ENCODE measurements around the gene ATP6V1D. TPM values are rescaled to one million over a fixed set of nuclear protein-coding genes. Genes with fewer than 3 reads are reported as not detected.
"Not testable (repeated sequence)": the region's sequence is repeated elsewhere in the genome, so short reads cannot be mapped to it uniquely, and the experiment has no call there.

ATP6V1D gene
- polyA plus RNA-seq, 1 donor: 68.2 TPM

DNA sequence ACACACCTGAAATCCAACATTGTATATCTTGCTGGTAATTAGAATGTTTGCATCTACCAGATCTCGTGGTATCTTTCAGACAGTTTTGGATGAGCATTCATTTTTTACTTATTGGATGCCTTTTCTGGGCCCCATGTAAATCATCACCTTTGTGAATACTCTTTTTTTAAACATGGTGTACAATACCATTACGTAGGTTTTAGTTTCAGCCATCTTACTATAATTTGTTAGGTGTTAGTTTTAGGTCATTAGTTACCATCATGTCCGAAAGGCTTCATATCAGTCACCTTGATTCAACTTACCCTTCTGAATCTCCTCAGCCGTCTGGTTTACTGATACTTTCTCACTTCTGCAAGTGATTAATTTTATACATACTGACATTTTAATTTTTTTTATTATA lies 5.9 kb upstream of the ATP6V1D start:
- no peak for DNase-seq

DNA sequence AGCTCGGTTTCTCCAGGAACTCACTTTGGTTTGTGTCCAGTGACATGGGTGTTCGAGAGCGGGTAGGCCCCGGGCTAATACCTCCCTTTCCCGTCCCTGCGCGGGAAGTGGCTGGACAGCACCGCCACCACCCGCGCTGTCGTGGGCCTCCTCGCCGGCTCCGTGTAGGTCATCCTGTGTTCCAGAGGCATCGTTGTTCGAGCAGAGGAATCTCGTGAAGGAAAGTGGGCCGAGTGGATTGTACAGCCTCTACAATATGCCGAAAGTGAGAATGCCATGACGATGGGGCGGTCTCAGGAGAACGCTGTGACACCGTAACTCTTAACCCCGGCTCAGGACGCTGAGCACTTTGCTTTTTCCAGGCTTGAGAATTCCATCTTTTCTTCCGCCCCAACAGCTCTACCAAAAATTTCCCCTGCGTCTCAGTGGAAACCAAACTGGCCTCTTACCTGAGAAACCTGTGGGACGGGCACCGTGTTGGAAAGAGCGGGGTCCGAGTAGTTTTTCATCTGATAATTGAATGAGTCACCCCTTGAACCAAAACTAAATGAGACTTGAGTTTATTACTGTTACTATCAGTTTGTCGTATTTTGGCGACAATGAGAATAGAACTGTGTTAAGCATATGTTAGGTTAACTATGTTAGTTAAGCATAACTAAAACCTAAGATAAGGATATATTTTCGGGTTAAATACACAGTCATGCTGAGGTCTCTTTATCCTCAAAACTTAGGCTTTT lies 1.0 kb upstream of the ATP6V1D start:
- DNase-seq: no peak

DNA sequence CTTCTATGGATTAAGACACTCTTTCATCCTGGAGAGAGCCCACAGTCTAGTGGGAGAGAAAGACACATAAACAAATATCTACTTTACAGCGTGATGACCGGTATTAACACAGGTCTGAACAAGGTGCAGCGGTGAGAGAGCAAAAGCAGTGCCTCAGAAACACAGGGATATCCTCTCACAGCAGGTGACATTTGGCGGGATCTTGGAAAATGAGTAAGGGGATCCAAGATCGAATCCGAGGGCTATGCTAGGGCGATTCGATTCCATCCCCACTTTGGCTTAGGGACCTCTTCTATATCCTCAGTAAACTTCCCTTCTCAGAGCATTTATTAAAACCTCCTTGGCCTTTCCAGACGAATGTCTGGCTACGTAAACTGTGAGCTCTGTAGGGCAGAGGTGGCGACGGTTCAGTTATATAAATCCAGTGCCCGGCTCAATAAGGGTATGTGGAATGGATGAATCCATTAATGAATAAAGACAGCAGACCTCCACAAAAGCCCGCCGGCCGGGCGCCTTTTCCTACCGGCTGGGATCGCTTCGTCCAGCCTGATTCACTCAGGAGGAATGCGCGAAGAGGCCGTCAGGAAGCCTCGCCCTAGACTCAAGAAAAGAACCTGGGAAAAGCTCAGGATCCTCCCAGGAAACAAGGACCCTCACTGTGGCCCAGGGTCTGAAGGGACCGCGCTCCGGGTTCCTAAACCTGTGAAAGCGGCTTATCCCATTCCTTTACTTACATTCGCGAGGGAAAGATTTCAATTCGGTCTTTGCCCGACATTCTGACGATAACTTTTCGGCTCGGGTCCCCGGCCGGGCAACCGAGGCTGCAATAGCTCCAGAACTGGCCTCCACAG lies 455 bp downstream of the ATP6V1D start:
- DNase-seq: no peak

DNA sequence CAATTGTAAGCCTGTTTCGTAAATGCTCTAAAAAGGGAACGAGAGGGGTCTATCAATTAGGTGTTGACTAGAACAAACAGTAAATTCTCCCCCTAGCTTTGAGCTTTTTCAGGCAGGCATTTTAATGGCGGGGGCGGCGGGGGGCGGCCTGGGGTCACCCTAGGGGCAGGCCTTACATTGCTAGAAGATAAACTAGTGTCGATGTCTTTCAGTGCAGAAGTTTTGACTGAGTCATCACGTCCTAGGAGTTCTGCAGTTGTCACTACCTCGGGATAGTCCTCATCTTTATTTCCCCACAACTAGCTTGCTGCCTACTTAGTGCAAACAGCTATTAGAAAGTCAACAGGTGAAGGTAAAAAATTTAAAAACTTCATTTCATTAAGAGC lies 1.6 kb downstream of the ATP6V1D start:
- DNase-seq: no peak

DNA sequence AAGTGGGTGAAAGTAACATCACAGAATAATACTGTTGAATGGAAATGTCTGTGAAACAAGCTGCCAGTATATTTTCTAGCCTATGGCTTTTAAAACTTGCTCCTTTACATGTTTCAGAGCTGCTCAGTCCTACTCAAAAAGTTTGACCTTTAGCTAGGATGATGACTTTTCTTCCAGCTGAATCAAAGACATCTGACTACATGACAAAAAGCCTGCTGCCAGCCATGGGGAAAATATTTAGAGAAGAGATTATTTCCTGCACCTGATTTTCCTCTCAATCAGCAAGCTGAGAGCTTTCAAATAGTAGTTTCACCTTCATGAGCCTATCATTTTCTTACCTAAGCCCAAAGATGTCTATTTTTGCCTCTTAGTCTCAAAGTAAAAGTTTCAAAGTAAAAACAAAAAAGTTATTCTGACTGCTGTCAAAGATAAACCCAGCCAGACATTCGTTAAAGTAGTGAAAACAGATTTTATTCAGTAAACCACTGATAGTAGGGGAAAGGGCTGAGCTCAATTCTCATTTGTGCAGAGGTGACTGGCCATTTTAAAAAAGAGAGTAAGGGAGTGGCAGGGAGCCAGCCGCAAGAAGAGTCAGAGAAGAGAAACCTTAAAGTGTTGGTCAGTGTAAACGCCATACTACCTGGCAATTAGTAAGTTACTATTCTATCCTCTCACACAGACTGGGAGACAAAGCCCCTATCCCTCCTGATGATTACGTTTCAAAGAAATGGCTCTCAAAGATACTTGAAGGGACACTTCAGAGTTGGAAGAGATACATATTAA lies 2.2 kb downstream of the ATP6V1D start:
- DNase-seq: no peak

DNA sequence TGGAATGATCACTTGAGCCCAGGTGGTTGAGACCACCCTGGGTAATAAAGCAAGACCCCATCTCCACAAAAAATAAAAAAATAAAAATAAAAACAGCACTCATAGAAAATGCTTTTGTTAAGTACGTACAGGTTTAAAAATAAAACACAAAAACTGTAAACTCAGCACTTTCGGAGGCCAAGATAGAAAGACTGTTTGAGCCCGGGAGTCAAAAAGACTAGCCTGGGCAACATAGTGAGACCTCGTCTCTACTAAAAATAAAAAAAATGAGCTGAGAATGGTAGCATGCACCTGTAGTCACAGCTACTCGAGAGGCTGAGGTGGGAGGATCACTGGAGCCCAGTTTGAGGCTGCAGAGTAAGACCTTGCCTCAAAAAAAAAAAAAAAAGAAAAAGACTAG lies 7.5 kb downstream of the ATP6V1D start:
- DNase-seq: no peak

DNA sequence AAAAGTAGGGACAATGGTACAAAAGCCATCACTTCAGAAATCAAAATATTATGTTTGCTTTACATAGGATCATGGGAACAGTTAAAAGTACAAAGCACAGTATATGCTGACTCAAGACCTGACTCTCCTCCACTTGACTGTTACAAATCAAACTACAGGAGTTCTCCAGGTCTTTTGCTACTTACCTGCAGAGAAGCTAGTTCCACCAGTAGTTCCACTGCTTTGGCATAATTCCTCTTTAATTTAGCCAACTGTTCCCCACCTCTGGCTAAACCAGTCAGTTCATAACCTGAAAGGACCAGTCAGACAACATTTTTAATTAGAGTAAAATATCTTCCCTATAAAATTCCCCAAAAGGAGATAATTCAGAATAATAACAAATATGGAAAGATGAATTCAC lies 14.0 kb downstream of the ATP6V1D start:
- no peak for DNase-seq

DNA sequence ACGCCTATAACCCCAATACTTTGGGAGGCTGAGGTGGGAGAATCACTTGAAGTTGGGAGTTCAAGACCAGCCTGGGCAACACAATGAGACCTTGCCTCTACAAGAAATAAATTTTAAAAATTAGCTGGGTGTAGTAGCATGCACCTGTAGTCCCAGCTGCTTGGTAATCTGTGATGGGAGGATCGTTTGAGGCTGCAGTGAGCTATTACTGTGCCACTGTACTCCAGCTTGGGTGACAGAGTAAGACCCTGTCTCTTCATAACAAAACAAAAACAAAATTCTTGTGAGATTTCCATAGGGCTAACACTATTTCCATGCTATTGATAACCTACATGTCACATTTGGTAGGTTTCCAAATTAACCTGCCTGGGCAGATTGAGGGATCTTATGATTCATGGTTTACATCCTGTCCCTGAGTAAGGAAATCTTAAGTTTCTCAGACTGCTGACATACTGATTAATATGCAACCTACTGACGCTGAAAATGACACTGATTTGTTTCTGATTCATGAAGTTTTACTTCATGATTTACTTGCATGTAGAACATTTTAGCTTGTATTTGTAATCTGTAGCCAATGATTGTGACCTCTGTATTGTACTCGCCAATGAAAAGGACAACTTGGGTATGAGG lies 15.9 kb downstream of the ATP6V1D start:
- no peak for DNase-seq

DNA sequence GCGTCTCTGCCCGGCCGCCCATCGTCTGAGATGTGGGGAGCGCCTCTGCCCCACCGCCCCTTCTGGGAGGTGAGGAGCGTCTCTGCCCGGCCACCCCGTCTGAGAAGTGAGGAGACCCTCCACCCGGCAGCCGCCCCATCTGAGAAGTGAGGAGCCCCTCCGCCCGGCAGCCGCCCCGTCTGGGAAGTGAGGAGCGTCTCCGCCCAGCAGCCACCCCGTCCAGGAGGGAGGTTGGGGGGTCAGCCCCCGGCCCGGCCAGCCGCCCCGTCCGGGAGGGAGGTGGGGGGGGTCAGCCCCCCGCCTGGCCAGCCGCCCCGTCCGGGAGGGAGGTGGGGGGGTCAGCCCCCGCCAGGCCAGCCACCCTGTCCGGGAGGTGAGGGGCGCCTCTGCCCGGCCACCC lies 18.4 kb downstream of the ATP6V1D start:
- not testable (repeated sequence) for DNase-seq

DNA sequence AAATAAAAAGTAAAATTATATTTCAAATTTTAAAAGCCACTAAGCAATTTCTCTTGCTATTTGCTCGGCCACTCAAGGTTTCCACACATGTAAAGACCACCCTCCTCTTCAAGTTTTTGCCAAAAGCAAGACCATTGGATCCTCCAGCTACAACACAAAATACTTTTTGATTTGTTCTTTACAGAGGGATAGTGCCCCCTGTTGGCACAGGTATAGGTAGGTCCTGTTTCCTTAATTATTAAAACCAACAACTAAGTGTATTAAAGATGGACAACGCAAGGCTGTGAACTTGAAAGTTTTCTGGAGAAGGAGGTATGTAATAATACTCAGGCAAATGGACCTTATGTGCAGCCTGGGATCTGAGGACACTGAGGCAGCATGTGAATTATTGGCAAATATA lies 23.8 kb downstream of the ATP6V1D start:
- no peak for DNase-seq

DNA sequence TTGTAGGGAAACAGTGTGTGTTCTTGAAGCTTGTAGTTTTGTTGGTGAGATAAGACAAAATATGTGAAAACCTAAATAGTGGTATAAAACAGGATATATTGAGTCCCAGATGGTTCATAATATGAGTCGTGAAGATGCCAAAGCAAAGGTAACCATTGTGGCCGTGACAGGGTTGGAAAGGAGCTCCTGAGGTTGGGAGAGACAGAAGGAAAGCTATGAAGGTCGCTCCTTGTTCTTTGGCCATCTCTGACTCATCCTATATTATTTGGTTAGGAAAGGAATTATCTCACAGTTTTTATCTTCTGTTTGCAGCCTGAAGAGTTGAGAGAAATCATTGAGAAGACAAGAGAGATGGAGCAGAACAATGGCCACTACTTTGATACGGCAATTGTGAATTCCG lies 27.1 kb downstream of the ATP6V1D start:
- DNase-seq: no peak

DNA sequence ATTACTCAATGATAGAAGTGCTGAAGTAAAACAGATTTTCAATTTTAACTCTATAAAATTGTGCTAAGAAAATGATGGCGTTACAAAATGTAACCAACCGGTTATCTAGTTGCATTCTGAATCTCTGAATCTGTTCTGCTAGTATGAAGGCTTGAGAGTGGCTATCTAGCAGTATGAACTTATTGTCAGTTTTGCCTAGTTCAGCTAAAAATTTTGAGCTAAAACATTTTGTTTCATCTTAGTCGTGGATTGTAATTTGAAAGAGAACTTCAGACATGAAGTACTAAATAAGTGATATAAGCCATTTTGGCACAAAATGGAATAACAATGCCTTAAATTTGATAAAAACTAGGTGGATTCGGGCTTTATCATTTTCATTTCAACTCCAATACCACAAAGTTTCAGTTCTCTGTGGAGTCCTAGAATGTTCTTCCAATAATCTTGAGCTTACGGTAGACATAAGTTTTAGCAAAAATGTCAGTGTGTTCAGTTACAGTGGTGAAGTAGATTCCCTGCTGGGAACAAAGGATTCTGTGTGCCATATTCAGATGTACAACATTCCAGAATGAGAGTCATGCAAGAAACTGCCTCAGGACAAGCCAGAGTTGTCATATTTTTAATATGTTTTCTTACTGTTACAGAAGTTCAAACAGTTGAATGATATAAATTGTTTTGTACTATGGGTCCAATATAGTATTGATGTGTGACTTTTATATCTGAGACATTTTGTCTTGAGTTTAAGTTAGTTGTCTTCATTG lies 28.1 kb downstream of the ATP6V1D start:
- DNase-seq: no peak

DNA sequence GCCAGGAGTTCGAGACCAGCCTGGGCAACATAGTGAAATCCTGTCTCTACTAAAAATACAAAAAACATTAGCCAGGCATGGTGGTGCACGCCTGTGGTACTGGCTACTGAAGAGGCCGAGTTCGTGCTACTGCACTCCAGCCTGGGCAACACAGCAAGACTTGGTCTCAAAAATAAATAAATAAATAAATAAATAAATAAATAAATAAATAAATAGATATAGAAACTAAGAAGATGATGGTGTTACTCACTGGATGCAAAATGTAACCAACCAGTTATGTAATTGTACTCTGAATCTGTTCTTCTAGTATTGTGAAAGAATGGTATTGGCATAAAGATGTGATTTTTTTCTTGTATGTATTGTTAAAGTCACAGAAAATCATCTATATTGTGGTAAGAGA lies 29.9 kb downstream of the ATP6V1D start:
- not testable (repeated sequence) for DNase-seq

DNA sequence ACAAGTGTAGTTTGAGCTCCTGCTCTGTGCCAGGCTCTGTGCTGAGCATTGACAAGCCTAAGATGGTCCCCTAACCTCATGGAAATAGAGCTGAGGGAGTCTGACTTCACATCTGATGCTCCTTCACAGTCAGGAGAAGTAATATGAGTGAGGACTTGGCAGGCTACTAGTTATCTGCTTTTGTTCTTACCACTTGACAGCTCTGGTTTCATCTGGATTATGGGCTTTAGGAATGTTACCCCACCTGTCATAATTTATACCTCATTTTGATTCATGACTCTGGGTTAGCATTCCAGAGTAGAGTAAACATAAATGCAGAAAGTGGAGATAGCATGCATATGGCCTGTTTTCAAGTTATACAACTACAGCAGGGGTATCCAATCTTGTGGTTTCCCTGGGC lies 40.5 kb downstream of the ATP6V1D start:
- DNase-seq: no peak

DNA sequence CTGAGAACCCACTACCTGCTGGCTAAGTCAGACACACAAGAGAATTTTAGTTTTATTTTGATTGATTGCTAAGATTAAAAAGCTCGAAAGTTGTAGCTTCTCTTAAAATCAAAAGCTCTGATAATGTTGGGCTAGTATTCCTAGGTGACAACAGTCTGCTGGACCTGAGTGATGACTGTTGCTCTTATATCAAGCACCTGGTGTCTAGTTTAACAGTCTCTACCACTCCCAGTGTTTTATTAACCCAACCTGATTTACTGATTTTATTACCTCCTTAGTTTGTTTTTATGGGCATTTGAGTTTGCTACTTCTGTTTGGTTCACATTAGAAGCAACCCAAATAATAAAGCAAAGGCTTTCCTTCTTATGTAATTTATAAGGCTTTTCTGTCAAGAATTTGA lies 41.8 kb downstream of the ATP6V1D start:
- no peak for DNase-seq

DNA sequence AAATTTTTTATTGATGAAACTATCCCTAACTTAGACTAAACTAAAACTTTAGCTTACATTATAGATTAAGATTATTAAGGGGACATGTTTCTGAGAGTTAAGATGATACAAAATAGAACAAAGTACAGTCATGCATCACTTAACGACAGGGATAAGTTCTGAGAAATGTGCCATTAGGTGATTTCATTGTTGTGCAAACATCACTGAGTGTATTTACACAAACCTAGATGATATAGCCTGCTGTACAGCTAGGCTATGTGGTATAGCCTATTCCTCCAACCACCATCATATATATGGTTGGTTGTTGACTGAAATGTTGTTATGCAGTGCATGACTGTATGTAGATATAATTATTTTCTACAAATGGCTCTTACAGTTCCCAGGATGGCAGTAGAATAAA lies 46.5 kb downstream of the ATP6V1D start:
- no peak for DNase-seq

DNA sequence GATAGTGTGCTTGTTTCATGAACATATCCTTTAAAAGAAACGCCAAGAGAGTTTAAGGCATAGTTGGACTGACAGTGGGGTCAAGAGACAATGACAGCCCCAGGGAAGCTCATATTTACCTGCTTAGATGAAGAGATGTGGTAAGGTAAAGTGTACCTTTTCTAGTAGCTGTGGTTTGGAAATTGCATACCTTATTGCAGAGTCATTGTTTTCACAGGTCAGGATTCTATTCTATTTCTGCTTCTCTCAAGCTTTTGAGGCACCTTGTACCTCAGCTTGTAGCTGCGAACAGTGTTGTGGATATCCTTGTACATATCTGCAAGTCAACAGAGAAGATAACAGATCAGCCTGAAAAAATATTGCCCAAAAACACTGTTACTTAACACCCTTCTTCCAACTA lies 47.7 kb downstream of the ATP6V1D start:
- DNase-seq: no peak

Other genes starting within 250 kb of the ATP6V1D start
- gene GARIN2, start 170.4 kb downstream of the ATP6V1D start, polyA plus RNA-seq (ENCODE audit: insufficient read length): 0.39 TPM
- 13.0 TPM for gene PALS1, start 118.4 kb downstream of the ATP6V1D start, polyA plus RNA-seq (ENCODE audit: insufficient read length)
- 82.4 TPM for gene EIF2S1, start 524 bp upstream of the ATP6V1D start, polyA plus RNA-seq (ENCODE audit: insufficient read length)
- 0.62 TPM for gene PLEK2, start 52.4 kb upstream of the ATP6V1D start, polyA plus RNA-seq (ENCODE audit: insufficient read length)
- 0.31 TPM for gene TMEM229B, start 128.9 kb upstream of the ATP6V1D start, polyA plus RNA-seq (ENCODE audit: insufficient read length)
- 2.0 TPM for gene PLEKHH1, start 173.5 kb upstream of the ATP6V1D start, polyA plus RNA-seq (ENCODE audit: insufficient read length)
- gene PIGH, start 240.5 kb upstream of the ATP6V1D start, polyA plus RNA-seq (ENCODE audit: insufficient read length): 14.6 TPM

Measured in hindlimb muscle (tissue), 1 donor.